ENCODE results near the gene PRPF18.

PRPF18 gene

GRCh38 chr10:13670311-13670710 is 83.5 kb downstream of the PRPF18 start:
- H3K36me3 ChIP-seq = no peaks in the 10 kb centered on the region
- H3K9me3 ChIP-seq = no peaks in the 10 kb centered on the region
- H3K4me1 ChIP-seq (ENCODE audit: control insufficient read depth in 1 of 2, insufficient read depth in 1 of 2, low read depth in 1 of 2, low read length in 1 of 2) = no peaks in the 10 kb centered on the region

GRCh38 chr10:13671904-13672303 is 85.1 kb downstream of the PRPF18 start:
- Histone ChIP-seq H3K36me3 (no peaks in the 10 kb centered on the region), H3K9me3 (no peaks in the 10 kb centered on the region), H3K4me1 (ENCODE audit: control insufficient read depth in 1 of 2, insufficient read depth in 1 of 2, low read depth in 1 of 2, low read length in 1 of 2) (no peaks in the 10 kb centered on the region), H3K27me3 (no peaks in the 10 kb centered on the region), H3K4me3 (ENCODE audit: low read depth in 1 of 2, low read length in 1 of 2) (no peak overlapping the region), H3K27ac (no peak overlapping the region)
- TF ChIP-seq CTCF (IDR thresholded peaks at IDR 0.05) = no peak

More at GRCh38 chr10:13670311-13670710, 83.5 kb downstream of the PRPF18 start:
- no peak overlapping the region for H3K27ac ChIP-seq
- TF ChIP-seq CTCF (IDR thresholded peaks at IDR 0.05) = no peak
- H3K4me3 ChIP-seq (ENCODE audit: low read depth in 1 of 2, low read length in 1 of 2) = no peak overlapping the region
- no peaks in the 10 kb centered on the region for H3K27me3 ChIP-seq

- Histone ChIP-seq H3K27ac (no peak overlapping the region), H3K4me3 (ENCODE audit: low read depth in 1 of 2, low read length in 1 of 2) (no peak overlapping the region), H3K27me3 (no peaks in the 10 kb centered on the region), H3K36me3 (no peaks in the 10 kb centered on the region), H3K4me1 (ENCODE audit: control insufficient read depth in 1 of 2, insufficient read depth in 1 of 2, low read depth in 1 of 2, low read length in 1 of 2) (no peaks in the 10 kb centered on the region), H3K9me3 (no peaks in the 10 kb centered on the region)
- TF ChIP-seq CTCF (IDR thresholded peaks at IDR 0.05) = no peak
These were observed 85.8 kb downstream of the PRPF18 start for GRCh38 chr10:13672548-13672947.

- Histone ChIP-seq H3K36me3 (no peaks in the 10 kb centered on the region), H3K4me1 (ENCODE audit: control insufficient read depth in 1 of 2, insufficient read depth in 1 of 2, low read depth in 1 of 2, low read length in 1 of 2) (no peaks in the 10 kb centered on the region), H3K4me3 (ENCODE audit: low read depth in 1 of 2, low read length in 1 of 2) (no peak overlapping the region), H3K27ac (no peak overlapping the region), H3K27me3 (no peaks in the 10 kb centered on the region), H3K9me3 (no peaks in the 10 kb centered on the region)
- no peak for TF ChIP-seq CTCF (IDR thresholded peaks at IDR 0.05)
These were observed 86.4 kb downstream of the PRPF18 start for GRCh38 chr10:13673156-13673555.

- H3K27ac ChIP-seq = no peak overlapping the region
- H3K4me1 ChIP-seq (ENCODE audit: control insufficient read depth in 1 of 2, insufficient read depth in 1 of 2, low read depth in 1 of 2, low read length in 1 of 2) = no peaks in the 10 kb centered on the region
- H3K36me3 ChIP-seq = no peaks in the 10 kb centered on the region
- no peaks in the 10 kb centered on the region for H3K27me3 ChIP-seq
- no peak for TF ChIP-seq CTCF (IDR thresholded peaks at IDR 0.05)
- H3K9me3 ChIP-seq = no peaks in the 10 kb centered on the region
- no peak overlapping the region for H3K4me3 ChIP-seq (ENCODE audit: low read depth in 1 of 2, low read length in 1 of 2)
These were observed 88.2 kb downstream of the PRPF18 start for GRCh38 chr10:13674645-13675588.
